C4-2B (cell line): Measurements from ENCODE around the gene NPM1.

Source experiments
- H3K27ac ChIP-seq: fragments of 450-650 bp; 2 replicates; pipeline ENCODE4 v1.5.1; 2017
- CTCF ChIP-seq: fragments of 450-650 bp; conservative IDR thresholded peaks from 2 replicates; pipeline ENCODE4 v1.5.1; 2017; ENCODE audit warnings: mild to moderate bottlenecking
- ZFX ChIP-seq: fragments of 450-650 bp; IDR thresholded peaks from 2 replicates; pipeline ENCODE4 v1.6.1; 2017

The NPM1 gene

DNA sequence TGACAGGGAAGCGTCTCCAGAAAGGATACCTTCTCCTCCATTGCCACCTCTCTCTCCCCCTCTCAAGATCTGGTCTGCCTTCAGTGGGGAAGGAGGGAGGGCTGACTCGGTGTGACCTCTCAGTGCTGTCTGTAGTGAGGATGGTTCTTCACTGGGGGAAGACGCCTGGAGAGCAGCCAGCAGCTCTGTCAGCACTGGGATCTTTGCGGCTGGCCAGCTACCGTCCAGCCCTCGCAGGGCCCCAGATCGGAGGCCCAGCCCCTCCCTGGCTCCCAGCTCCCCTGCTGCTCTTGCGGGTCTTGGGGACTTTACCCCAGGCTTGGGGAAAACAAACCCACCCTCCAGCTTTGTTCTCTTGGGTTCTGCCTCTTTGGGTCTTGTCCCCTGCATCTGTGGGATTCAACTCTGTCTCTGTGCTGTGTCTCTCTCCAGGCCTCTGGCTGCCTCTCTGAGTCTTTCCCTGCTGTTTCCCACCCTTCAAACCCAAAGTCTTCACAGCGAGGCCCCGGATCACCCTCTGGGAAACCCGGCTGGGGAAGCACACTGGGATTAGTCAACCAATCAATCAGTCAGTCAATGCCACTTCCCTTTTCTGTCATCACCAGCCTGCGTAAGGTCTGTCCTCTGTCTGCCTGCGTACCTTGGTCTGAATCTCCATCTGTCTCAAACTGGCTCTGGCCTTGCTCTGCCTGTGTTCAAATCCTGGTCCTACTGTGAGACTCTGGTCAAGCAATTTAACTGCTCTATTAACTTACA lies 54.8 kb downstream of the NPM1 start:
- TF ChIP-seq ZFX (no peak), CTCF (no peak)
- H3K27ac ChIP-seq: no peak overlapping the region

GRCh38 chr5:171444582-171444981 lies 56.9 kb downstream of the NPM1 start:
- no peak overlapping the region for H3K27ac ChIP-seq
- no peak for TF ChIP-seq CTCF
- TF ChIP-seq ZFX: no peak

GRCh38 chr5:171445644-171446516 lies 58.2 kb downstream of the NPM1 start:
- no peak overlapping the region for H3K27ac ChIP-seq
- TF ChIP-seq ZFX: no peak
- no peak for TF ChIP-seq CTCF

DNA sequence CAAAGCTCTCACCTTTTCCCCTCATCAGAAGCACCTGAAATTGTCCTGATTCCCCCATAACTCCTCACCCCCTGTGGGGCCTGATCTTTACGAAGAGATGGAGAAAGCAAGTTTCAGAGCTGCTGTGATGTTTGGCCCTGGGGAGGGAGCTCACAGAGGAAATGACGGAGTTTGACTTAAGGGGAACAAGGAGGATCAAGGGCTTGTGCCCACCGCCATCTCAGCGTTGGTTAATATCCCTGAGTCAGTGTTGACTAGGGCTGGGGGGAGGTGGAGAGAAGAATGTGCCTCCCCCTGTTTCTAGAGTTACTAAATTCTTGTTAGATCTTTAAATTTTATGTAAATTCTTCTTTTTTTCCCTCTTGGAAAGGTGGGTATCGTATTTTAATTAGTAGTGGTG lies 59.6 kb downstream of the NPM1 start:
- no peak for TF ChIP-seq ZFX
- no peak for TF ChIP-seq CTCF
- no peak overlapping the region for H3K27ac ChIP-seq

- TF ChIP-seq CTCF (no peak), ZFX (no peak)
- H3K27ac ChIP-seq: no peak overlapping the region
Measured at GRCh38 chr5:171449426-171449825, 61.8 kb downstream of the NPM1 start.

GRCh38 chr5:171450423-171451331 lies 63.0 kb downstream of the NPM1 start:
- H3K27ac ChIP-seq: no peak overlapping the region

More at GRCh38 chr5:171450423-171451331, 63.0 kb downstream of the NPM1 start:
- TF ChIP-seq ZFX: no peak
- no peak for TF ChIP-seq CTCF
